ENCODE data around the gene GGCT.

- TF ChIP-seq CTCF (conservative IDR thresholded peaks at IDR 0.05; ENCODE audit: low read length), result no peak
- no peak for TF ChIP-seq EZH2phosphoT487 (IDR thresholded peaks at IDR 0.05; ENCODE audit: borderline replicate concordance)
Observed at GRCh38 chr7:30452280-30452930, 52.2 kb downstream of the GGCT start.

All from Loucy (cell line).